GM12872 (cell line): Measurements from ENCODE around the gene SLC35F6.

Source experiments
- TF ChIP-seq, protein P1 (sequence below): IDR thresholded peaks from 3 replicates; pipeline ENCODE4 v1.5.1; 2011; ENCODE audit warnings: low read depth, mild to moderate bottlenecking, low read length, moderate library complexity; ENCODE audit not compliant: insufficient read depth

The SLC35F6 gene

DNA sequence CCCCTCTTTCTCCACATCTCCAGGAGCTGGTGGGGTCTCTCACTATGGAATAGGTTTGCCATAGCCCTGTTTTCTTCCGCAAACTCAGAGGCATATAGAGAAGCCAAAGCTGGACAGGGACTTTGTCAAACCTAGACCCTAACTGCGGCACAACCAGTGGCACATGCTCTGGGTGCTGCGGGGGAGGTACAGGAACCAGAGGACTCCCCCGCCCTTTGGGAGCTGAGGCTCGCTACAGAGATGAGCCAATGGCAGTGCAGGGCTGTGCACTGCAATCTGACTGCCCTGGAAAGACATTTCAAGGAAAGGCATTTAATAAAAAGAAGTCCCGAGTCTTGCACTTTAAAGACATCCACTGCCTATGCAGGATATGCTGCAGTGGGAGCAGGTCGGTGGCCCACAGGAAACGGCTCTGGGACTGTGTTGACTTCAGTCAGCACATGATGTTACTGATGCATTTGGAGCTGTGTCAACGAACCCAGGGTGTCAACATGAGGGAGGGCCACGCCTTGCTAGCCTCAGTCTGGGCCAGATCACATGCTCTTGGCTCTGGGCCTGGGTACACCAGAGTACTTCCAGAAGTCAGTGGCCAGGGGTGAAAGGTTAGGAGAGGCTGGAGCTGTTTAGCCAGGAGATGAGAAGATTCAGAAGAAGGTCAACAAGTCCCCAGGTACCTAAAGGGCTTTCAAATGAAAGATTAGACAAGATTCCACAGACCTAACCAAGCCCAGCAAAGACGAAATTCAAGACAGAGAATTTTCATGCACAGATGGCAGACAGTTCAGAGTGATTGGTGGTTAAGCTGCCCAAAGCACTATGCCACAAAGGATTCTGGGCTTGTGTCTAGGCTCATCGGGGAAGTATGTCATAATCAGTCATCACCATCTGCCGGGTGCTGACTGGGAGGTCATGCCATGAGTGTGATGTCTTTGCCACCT, 8.2 kb downstream of the SLC35F6 start:
- TF ChIP-seq, protein P1, sequence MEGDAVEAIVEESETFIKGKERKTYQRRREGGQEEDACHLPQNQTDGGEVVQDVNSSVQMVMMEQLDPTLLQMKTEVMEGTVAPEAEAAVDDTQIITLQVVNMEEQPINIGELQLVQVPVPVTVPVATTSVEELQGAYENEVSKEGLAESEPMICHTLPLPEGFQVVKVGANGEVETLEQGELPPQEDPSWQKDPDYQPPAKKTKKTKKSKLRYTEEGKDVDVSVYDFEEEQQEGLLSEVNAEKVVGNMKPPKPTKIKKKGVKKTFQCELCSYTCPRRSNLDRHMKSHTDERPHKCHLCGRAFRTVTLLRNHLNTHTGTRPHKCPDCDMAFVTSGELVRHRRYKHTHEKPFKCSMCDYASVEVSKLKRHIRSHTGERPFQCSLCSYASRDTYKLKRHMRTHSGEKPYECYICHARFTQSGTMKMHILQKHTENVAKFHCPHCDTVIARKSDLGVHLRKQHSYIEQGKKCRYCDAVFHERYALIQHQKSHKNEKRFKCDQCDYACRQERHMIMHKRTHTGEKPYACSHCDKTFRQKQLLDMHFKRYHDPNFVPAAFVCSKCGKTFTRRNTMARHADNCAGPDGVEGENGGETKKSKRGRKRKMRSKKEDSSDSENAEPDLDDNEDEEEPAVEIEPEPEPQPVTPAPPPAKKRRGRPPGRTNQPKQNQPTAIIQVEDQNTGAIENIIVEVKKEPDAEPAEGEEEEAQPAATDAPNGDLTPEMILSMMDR, result no peak

DNA sequence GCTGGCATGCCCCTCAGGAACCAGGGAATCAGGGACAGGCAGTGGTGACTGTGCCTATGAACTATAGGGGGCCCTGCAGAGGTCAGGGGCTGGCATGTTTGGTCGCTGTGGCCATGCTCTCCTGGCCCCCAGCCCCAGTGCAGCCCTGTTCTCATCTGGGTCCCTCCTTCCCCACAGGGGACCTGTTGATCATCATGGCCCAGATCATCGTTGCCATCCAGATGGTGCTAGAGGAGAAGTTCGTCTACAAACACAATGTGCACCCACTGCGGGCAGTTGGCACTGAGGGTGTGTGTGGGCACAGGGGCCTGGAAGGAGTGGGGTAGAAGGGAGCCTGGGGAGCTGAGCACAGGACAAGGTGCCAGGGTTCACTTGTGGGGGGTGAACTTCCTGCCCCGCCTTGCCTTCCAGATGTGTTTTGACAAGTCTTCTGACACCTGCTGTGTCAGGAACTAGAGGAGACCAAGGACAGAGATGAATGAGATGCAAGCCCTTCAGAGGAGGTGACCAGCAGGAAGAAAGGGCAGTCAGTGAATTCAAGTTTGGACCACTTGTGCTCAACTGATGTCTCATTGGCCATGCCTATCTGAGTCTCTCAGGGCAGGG, 12.2 kb downstream of the SLC35F6 start:
- TF ChIP-seq, protein P1, result no peak

- TF ChIP-seq, protein P1, result no peak
Observed at GRCh38 chr2:26778098-26778497, 14.0 kb downstream of the SLC35F6 start.

- TF ChIP-seq, protein P1, result no peak
Observed at GRCh38 chr2:26778507-26778906, 14.4 kb downstream of the SLC35F6 start.

DNA sequence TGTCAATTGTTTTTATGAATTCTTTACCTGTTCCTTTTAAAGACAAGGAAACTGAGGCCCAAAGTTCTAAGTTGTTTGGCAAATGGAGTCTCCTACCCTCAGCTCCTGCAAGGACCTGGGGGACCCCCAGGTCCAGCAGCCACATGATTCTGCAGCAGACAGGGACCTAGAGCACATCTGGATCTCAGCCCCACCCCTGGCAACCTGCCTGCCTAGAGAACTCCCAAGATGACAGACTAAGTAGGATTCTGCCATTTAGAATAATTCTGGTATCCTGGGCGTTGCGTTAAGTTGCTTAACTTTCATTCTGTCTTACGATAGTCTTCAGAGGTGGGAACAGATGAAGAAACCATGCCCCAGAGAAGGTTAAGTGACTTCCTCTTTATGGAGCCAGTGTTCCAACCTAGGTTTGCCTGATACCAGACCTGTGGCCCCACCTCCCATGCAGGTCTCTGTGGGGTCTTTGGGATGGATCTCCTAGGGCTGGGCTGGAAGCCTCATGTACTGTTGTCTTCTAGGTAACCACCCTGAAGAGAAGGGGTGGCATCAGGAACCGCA, 16.2 kb downstream of the SLC35F6 start:
- TF ChIP-seq, protein P1, result no peak

- TF ChIP-seq, protein P1, result no peak
Observed at GRCh38 chr2:26782876-26783704, 19.0 kb downstream of the SLC35F6 start.
